Esophagus squamous epithelium (tissue), 4 donors: ENCODE measurements around the gene IL13.

ENCODE experiments used
- POLR2A ChIP-seq, 4 donors: fragments of 450-650 bp; IDR thresholded peaks; one replicate each; pipeline ENCODE4 v1.6.1; 2017; ENCODE audit warnings: antibody characterized with exemption in 4 of 4, mild to moderate bottlenecking in 4 of 4, moderate library complexity in 3 of 4
- TF ChIP-seq, protein P1 (sequence below), 6 experiments: fragments of 450-650 bp in 4 of 6; fragments of 200-600 bp in 2 of 6; sonication (generic) in 2 of 6; IDR thresholded peaks; one replicate each; pipeline ENCODE4 v1.5.1; 2016 to 2019; ENCODE audit warnings: antibody characterized with exemption in 6 of 6, mild to moderate bottlenecking in 4 of 6, moderate library complexity in 4 of 6

DNA sequence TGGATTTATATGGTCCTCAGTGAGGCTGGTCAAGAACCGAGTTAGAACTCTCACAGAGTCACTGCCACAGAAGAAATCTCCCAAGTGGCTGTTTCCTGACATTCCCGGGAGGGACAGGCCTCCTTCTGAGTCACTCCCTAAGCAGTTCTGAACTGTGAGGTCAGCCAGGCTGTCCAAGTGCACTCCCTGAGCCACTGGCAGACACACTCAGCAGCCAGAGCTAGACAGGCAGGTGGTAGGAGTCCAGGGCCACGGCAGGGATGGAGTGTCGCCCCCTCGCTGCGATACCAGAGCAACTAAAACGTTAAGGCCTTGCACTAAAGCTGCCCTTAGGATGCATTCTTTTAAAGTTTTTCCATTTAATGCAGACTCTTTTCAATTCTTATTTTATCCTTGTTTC lies 19.2 kb downstream of the IL13 start:
- TF ChIP-seq, protein P1, sequence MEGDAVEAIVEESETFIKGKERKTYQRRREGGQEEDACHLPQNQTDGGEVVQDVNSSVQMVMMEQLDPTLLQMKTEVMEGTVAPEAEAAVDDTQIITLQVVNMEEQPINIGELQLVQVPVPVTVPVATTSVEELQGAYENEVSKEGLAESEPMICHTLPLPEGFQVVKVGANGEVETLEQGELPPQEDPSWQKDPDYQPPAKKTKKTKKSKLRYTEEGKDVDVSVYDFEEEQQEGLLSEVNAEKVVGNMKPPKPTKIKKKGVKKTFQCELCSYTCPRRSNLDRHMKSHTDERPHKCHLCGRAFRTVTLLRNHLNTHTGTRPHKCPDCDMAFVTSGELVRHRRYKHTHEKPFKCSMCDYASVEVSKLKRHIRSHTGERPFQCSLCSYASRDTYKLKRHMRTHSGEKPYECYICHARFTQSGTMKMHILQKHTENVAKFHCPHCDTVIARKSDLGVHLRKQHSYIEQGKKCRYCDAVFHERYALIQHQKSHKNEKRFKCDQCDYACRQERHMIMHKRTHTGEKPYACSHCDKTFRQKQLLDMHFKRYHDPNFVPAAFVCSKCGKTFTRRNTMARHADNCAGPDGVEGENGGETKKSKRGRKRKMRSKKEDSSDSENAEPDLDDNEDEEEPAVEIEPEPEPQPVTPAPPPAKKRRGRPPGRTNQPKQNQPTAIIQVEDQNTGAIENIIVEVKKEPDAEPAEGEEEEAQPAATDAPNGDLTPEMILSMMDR (IDR thresholded peaks at IDR 0.05), result peak in 1 of 6 experiments; percentile 38
- TF ChIP-seq POLR2A (IDR thresholded peaks at IDR 0.05), result no peak
